ENCODE results near the gene IFI6. TPM values are rescaled to one million over a fixed set of nuclear protein-coding genes. Genes with fewer than 3 reads are reported as not detected.
"Not testable (repeated sequence)": the region's sequence is repeated elsewhere in the genome, so short reads cannot be mapped to it uniquely, and the experiment has no call there.

The IFI6 gene
- total and polyA plus RNA-seq, 12 donors: 67.6 to 611 (median 209) TPM

DNA sequence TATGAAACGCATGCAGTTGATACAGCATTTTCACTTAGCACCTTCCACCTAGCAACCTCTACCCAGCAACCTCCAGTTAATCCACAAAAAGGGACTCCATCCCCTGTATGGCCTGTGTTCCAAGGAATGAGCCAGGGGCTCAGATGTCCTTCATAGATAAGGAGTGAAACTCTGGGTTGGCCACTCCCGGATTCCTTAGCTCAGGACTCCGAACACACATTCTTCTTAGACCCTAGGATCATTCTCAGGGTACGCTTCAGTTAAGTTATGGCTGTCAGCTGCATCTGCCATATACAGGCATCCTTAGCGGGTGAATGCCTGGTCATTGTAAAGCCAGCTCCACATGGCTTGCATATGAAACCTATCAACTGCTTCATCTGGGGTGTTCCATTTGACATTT is 15.9 kb upstream of the IFI6 start:
- no peaks in the 10 kb centered on the region for H3K9me3 ChIP-seq (replicated peaks in 1 of 3)
- H3K27ac ChIP-seq: no peak overlapping the region
- no peaks in the 10 kb centered on the region for H3K36me3 ChIP-seq (replicated peaks in 1 of 2)
- WGBS, 4 donors: 79 to 92% (median 89%) methylated on average over 5 of the region's 5 CpGs
- no peaks in the 10 kb centered on the region for H3K27me3 ChIP-seq
- no peak for DNase-seq
- H3K4me1 ChIP-seq (replicated peaks in 1 of 2): no peaks in the 10 kb centered on the region
- TF ChIP-seq CTCF (IDR thresholded peaks at IDR 0.05) (no peak), POLR2A (IDR thresholded peaks at IDR 0.05) (no peak)
- intact Hi-C loops (cut with DNase I): no loop called here
- no peak overlapping the region for H3K4me3 ChIP-seq

GRCh38 chr1:27686223-27686990 is 14.4 kb upstream of the IFI6 start:
- Histone ChIP-seq H3K4me1 (replicated peaks in 1 of 2) (no peaks in the 10 kb centered on the region), H3K36me3 (replicated peaks in 1 of 2) (no peaks in the 10 kb centered on the region), H3K9me3 (replicated peaks in 1 of 3) (no peaks in the 10 kb centered on the region), H3K27me3 (no peaks in the 10 kb centered on the region), H3K27ac (no peak overlapping the region), H3K4me3 (no peak overlapping the region)
- intact Hi-C loops (cut with DNase I): no loop called here
- no peak for TF ChIP-seq CTCF (IDR thresholded peaks at IDR 0.05)
- TF ChIP-seq POLR2A (IDR thresholded peaks at IDR 0.05): no peak
- WGBS, 4 donors: 73 to 82% (median 80%) methylated on average over 6 to 21 of the region's 21 CpGs
- no peak for DNase-seq

GRCh38 chr1:27684176-27684575 is 12.2 kb upstream of the IFI6 start:
- no peaks in the 10 kb centered on the region for H3K27me3 ChIP-seq
- DNase-seq: no peak
- H3K4me3 ChIP-seq: no peak overlapping the region
- intact Hi-C loops (cut with DNase I): no loop called here
- H3K27ac ChIP-seq: no peak overlapping the region
- no peaks in the 10 kb centered on the region for H3K36me3 ChIP-seq (replicated peaks in 1 of 2)
- no peaks in the 10 kb centered on the region for H3K4me1 ChIP-seq (replicated peaks in 1 of 2)
- no peak for TF ChIP-seq POLR2A (IDR thresholded peaks at IDR 0.05)
- TF ChIP-seq CTCF (IDR thresholded peaks at IDR 0.05): no peak
- WGBS, 4 donors: 83 to 93% (median 90%) methylated on average over 2 of the region's 2 CpGs
- no peaks in the 10 kb centered on the region for H3K9me3 ChIP-seq (replicated peaks in 1 of 3)

DNA sequence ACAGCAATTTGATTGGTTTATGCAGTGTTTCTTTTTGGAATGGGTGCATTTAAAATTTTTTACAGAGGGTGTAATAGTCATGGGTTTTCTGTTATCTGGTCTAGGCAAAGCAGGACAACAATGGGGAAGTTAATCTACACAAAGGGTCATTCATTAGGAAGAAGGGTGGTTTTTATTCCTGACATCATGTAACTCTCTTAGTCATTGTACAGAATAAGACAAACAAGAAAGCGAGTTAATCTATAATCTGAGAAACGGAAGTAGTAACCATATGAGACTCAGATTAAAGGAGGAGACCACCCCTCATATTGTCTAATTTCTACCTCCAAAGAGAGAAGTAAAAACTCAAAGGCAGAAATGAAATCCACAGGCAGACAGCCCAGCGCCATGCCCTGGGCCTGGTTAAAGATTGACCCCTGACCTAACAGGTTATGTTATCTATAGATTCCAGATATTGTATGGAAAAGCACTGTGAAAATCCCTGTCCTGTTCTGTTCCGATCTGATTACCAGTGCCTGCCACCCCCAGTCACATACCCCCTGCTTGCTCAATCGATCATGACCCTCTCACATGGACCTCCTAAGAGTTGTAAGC is 10.5 kb upstream of the IFI6 start:
- Histone ChIP-seq H3K4me1 (replicated peaks in 1 of 2) (no peaks in the 10 kb centered on the region), H3K27me3 (no peaks in the 10 kb centered on the region), H3K9me3 (replicated peaks in 1 of 3) (no peaks in the 10 kb centered on the region), H3K27ac (no peak overlapping the region), H3K36me3 (replicated peaks in 1 of 2) (no peaks in the 10 kb centered on the region), H3K4me3 (no peak overlapping the region)
- no peak for TF ChIP-seq POLR2A (IDR thresholded peaks at IDR 0.05)
- TF ChIP-seq CTCF (IDR thresholded peaks at IDR 0.05): no peak
- intact Hi-C loops (cut with DNase I): no loop called here
- DNase-seq: no peak
- 88 to 94% (median 91%) methylated on average over 5 of the region's 5 CpGs for WGBS, 4 donors

DNA sequence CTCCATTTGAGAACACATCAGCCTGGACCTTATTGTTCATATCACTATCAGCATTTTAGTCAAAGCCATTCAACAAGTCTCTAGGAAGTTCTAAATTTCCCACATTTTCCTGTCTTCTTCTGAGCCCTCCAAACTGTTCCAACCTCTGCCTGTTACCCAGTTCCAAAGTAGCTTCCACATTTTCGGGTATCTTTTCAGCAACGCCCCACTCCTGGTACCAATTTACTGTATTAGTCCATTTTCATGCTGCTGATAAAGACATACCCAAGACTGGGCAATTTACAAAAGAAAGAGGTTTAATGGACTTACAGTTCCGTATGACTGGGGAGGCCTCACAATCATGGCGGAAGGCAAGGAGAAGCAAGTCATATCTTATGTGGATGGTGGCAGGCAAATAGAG is 9.6 kb upstream of the IFI6 start:
- DNase-seq; H3K36me3 ChIP-seq (replicated peaks in 1 of 2); H3K4me3 ChIP-seq; H3K27me3 ChIP-seq; H3K4me1 ChIP-seq (replicated peaks in 1 of 2); intact Hi-C loops (cut with DNase I); H3K9me3 ChIP-seq (replicated peaks in 1 of 3); H3K27ac ChIP-seq: not testable (repeated sequence)
- 91 to 97% (median 93%) methylated on average over 4 of the region's 4 CpGs for WGBS, 4 donors

DNA sequence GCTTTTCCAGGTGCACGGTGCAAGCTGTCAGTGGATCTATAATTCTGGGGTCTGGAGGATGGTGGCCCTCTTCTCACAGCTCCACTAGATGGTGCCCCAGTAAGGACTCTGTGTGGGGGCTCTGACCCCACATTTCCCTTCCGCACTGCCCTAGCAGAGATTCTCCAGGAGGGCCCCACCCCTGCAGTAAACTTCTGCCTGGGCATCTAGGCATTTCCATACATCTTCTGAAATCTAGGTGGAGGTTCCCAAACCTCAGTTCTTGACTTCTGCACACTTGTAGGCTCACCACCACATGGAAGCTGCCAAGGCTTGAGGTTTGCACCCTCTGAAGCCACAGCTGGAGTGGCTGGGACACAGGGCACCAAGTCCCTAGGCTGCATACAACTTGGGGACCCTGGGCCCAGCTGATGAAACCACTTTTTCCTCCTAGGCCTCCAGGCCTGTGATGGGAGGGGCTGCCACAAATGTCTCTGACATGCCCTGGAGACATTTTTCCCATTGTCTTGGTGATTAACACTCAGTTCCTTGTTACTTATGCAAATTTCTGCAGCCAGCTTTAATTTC is 8.3 kb upstream of the IFI6 start:
- H3K9me3 ChIP-seq (replicated peaks in 1 of 3); H3K27ac ChIP-seq; DNase-seq; H3K36me3 ChIP-seq (replicated peaks in 1 of 2); H3K4me1 ChIP-seq (replicated peaks in 1 of 2); intact Hi-C loops (cut with DNase I); H3K4me3 ChIP-seq; H3K27me3 ChIP-seq: not testable (repeated sequence)
- WGBS, 4 donors: 96 to 100% (median 100%) methylated on average over 1 to 2 of the region's 2 CpGs
